Suprapubic skin (tissue), 4 donors: ENCODE results near the gene CCL16.
"Not testable (repeated sequence)": the region's sequence is repeated elsewhere in the genome, so short reads cannot be mapped to it uniquely, and the experiment has no call there.

Source experiments
- EP300 ChIP-seq: sonication (generic); formaldehyde crosslinking; IDR thresholded peaks from one replicate; pipeline ENCODE4 v1.6.1; 2017; ENCODE audit warnings: antibody characterized with exemption
- POLR2A ChIP-seq, 2 donors: fragments of 450-650 bp; IDR thresholded peaks; one replicate each; pipeline ENCODE4 v1.6.1; 2017; ENCODE audit warnings: antibody characterized with exemption in 2 of 2, mild to moderate bottlenecking in 2 of 2, moderate library complexity in 2 of 2
- POLR2AphosphoS5 ChIP-seq, 3 donors: sonication (generic); formaldehyde crosslinking; IDR thresholded peaks; one replicate each; pipeline ENCODE4 v1.6.1; 2017; ENCODE audit warnings: antibody characterized with exemption in 3 of 3
- TF ChIP-seq, protein P1 (sequence below), 2 donors: fragments of 200-600 bp in 1 of 2; fragments of 450-650 bp in 1 of 2; sonication (generic) in 1 of 2; IDR thresholded peaks; one replicate each; pipeline ENCODE4 v1.5.1; 2016 to 2019; ENCODE audit warnings: antibody characterized with exemption in 2 of 2, mild to moderate bottlenecking in 1 of 2, moderate library complexity in 1 of 2

DNA sequence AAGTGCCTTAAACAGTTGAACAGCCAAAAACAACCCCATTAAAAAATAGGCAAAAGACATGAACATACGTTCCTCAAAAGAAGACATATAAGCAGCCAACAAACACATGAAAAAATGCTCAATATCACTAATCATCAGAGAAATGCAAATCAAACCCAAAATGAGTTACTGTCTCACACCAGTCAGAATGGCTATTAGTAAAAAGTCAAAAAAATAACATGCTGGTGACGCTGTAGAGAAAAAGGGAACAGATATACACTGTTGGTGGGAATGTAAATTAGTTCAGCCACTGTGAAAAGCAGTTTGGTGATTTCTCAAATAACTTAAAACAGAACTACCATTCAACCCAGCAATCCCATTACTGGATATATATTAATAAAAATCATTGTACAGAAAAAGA is 14.0 kb upstream of the CCL16 start:
- TF ChIP-seq, protein P1, sequence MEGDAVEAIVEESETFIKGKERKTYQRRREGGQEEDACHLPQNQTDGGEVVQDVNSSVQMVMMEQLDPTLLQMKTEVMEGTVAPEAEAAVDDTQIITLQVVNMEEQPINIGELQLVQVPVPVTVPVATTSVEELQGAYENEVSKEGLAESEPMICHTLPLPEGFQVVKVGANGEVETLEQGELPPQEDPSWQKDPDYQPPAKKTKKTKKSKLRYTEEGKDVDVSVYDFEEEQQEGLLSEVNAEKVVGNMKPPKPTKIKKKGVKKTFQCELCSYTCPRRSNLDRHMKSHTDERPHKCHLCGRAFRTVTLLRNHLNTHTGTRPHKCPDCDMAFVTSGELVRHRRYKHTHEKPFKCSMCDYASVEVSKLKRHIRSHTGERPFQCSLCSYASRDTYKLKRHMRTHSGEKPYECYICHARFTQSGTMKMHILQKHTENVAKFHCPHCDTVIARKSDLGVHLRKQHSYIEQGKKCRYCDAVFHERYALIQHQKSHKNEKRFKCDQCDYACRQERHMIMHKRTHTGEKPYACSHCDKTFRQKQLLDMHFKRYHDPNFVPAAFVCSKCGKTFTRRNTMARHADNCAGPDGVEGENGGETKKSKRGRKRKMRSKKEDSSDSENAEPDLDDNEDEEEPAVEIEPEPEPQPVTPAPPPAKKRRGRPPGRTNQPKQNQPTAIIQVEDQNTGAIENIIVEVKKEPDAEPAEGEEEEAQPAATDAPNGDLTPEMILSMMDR (IDR thresholded peaks at IDR 0.05), result not testable (repeated sequence)
- TF ChIP-seq POLR2A (IDR thresholded peaks at IDR 0.05); POLR2AphosphoS5 (IDR thresholded peaks at IDR 0.05); EP300: not testable (repeated sequence)
